Astrocyte (in vitro differentiated cells and primary cell): Measurements from ENCODE around the gene PIK3C2G.

Source experiments
- EZH2 ChIP-seq: IDR thresholded peaks from 2 replicates; pipeline ENCODE4 v1.6.1; 2012; ENCODE audit warnings: mild to moderate bottlenecking, low read length, inconsistent platforms; ENCODE audit not compliant: insufficient read depth
- TF ChIP-seq, protein P1 (sequence below): IDR thresholded peaks from 2 replicates; pipeline ENCODE4 v1.5.1; 2011; ENCODE audit warnings: low read depth, mild to moderate bottlenecking, inconsistent platforms, low read length, moderate library complexity; ENCODE audit not compliant: insufficient read depth

DNA sequence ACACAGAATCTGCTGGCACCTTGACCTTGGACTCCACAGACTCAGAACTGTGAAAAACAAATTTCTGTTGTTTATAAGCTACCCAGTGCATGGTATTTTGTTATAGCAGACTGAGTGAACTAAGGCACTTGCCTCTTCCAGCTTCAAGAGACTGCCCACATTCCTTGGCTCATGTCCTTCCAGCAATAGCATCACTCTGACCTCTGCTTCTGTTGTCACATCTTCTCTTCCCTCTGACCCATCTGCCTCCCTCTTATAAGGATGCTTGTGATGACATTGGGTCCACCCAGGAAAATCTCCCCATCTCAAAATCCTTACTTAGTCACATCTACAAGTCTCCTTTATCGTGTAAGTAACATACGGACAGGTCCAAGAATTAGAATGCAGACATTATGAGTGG lies 200.4 kb downstream of the PIK3C2G start:
- TF ChIP-seq, protein P1, sequence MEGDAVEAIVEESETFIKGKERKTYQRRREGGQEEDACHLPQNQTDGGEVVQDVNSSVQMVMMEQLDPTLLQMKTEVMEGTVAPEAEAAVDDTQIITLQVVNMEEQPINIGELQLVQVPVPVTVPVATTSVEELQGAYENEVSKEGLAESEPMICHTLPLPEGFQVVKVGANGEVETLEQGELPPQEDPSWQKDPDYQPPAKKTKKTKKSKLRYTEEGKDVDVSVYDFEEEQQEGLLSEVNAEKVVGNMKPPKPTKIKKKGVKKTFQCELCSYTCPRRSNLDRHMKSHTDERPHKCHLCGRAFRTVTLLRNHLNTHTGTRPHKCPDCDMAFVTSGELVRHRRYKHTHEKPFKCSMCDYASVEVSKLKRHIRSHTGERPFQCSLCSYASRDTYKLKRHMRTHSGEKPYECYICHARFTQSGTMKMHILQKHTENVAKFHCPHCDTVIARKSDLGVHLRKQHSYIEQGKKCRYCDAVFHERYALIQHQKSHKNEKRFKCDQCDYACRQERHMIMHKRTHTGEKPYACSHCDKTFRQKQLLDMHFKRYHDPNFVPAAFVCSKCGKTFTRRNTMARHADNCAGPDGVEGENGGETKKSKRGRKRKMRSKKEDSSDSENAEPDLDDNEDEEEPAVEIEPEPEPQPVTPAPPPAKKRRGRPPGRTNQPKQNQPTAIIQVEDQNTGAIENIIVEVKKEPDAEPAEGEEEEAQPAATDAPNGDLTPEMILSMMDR = no peak
- TF ChIP-seq EZH2 = no peak
